Omental fat pad (tissue), 4 donors: ENCODE measurements around the gene SYNPO. TPM values are rescaled to one million over a fixed set of nuclear protein-coding genes. Genes with fewer than 3 reads are reported as not detected.

Experiments used
- ATAC-seq: fragments of 150-250 bp; one replicate; pipeline ENCODE4 v1.9.1; 2016; ENCODE audit warnings: mild to moderate bottlenecking, moderate library complexity; ENCODE audit not compliant: low FRiP score
- DNase-seq: peaks from one replicate; pipeline ENCODE4 v3.0.0-alpha.2; 2019; ENCODE audit warnings: low spot score
- CTCF ChIP-seq, 3 donors: fragments of 450-650 bp; IDR thresholded peaks; one replicate each; pipeline ENCODE4 v1.5.1; 2016 to 2017; ENCODE audit warnings: antibody characterized with exemption in 3 of 3, mild to moderate bottlenecking in 3 of 3, moderate library complexity in 2 of 3
- total RNA-seq, 4 donors: library from RNA; depleted of rRNA; stranded (reverse); fragments of >200 nt; gene quantifications; one replicate each; pipeline ENCODE4 v1.1.0, GENCODE V29; 2016

The SYNPO gene
- total RNA-seq, 4 donors from 2014 or later: 12.2 to 43.6 (median 26.1) TPM

GRCh38 chr5:150630016-150630415, 10.4 kb upstream of the SYNPO start:
- ATAC-seq (no peak), DNase-seq (no peak)
- no peak for TF ChIP-seq CTCF (IDR thresholded peaks at IDR 0.05)

- TF ChIP-seq CTCF (IDR thresholded peaks at IDR 0.05): no peak
- no peak for DNase-seq
- ATAC-seq: no peak
Measured at GRCh38 chr5:150630461-150631325, 9.8 kb upstream of the SYNPO start.

GRCh38 chr5:150631326-150631701, 9.1 kb upstream of the SYNPO start:
- no peak for TF ChIP-seq CTCF (IDR thresholded peaks at IDR 0.05)
- ATAC-seq: no peak
- DNase-seq: no peak

GRCh38 chr5:150632305-150633160, 7.9 kb upstream of the SYNPO start:
- no peak for TF ChIP-seq CTCF (IDR thresholded peaks at IDR 0.05)
- DNase-seq: no peak
- ATAC-seq: no peak

GRCh38 chr5:150633429-150633828, 7.0 kb upstream of the SYNPO start:
- no peak for DNase-seq

More at GRCh38 chr5:150633429-150633828, 7.0 kb upstream of the SYNPO start:
- ATAC-seq: no peak
- TF ChIP-seq CTCF (IDR thresholded peaks at IDR 0.05): no peak
